ENCODE results near the gene UCN3.

The UCN3 gene

DNA sequence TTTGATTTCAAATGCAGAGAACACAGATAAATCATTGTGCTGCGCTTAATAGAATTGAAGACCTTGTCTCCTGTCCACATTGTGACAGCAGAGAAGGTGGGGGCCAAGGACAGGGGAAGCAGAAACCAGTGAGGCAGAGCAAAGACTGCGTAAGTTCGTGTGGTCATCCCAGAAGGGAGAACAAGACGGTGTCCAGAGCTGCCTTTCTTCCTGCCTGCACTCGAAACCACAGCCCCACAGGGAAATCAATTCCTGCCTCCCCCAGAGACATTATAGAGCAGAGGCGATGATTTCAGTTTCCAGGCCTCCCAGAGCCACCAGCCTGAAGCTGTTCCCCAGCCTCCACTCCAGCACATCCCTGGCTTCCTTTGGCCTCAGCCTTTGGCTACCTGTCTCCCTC, 39.7 kb upstream of the UCN3 start:
- H3K9me3 ChIP-seq (ENCODE audit: severe bottlenecking) = no peaks in the 10 kb centered on the region
- TF ChIP-seq, protein P1, sequence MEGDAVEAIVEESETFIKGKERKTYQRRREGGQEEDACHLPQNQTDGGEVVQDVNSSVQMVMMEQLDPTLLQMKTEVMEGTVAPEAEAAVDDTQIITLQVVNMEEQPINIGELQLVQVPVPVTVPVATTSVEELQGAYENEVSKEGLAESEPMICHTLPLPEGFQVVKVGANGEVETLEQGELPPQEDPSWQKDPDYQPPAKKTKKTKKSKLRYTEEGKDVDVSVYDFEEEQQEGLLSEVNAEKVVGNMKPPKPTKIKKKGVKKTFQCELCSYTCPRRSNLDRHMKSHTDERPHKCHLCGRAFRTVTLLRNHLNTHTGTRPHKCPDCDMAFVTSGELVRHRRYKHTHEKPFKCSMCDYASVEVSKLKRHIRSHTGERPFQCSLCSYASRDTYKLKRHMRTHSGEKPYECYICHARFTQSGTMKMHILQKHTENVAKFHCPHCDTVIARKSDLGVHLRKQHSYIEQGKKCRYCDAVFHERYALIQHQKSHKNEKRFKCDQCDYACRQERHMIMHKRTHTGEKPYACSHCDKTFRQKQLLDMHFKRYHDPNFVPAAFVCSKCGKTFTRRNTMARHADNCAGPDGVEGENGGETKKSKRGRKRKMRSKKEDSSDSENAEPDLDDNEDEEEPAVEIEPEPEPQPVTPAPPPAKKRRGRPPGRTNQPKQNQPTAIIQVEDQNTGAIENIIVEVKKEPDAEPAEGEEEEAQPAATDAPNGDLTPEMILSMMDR (IDR thresholded peaks at IDR 0.05; ENCODE audit: low read depth, low read length) = no peak

DNA sequence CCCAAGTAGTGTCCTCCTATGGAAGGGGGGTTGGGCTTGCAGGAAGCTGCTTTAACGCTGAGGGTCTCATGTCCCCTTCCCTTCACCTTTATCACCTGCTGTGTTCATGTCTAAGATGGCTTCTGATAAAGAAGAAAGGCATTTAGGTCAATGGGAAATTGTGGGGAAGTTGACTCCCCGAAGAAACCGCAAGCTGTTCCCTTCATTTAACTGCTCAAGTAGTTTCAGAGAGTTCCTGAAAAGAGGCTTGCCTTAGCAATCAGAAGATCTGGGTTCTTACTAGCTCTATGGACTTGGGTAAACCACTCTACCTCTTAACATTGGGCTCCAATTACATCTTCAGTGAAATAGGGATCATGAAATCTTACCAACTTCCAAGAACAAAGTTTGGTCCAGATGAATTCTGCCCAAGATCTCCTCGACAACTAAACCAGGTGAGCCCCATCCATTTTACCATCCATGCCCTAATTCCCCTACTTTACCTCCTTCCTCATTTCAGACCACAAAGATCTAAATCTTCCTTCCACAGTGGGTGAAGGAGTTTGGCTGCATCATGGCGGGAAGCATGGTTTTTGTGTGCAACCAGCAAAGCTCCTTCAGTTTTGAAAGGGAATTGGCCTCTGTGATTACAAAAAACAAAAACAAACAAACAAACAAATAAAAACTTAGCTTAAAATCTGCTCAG, 30.4 kb upstream of the UCN3 start:
- Histone ChIP-seq H3K9me3 (ENCODE audit: severe bottlenecking) (no peaks in the 10 kb centered on the region), H3K36me3 (no peaks in the 10 kb centered on the region), H3K27ac (no peak overlapping the region), H3K27me3 (ENCODE audit: insufficient read depth, low read depth, severe bottlenecking) (peaks cover 4% of the 10 kb centered on the region), H3K4me3 (ENCODE audit: low read depth, low read length) (no peak overlapping the region)
- TF ChIP-seq, protein P1 (IDR thresholded peaks at IDR 0.05; ENCODE audit: low read depth, low read length) = no peak
- DNase-seq = no peak

More for the DNA sequence above, 39.7 kb upstream of the UCN3 start:
- H3K4me3 ChIP-seq (ENCODE audit: low read depth, low read length) = no peak overlapping the region
- no peak for DNase-seq
- peaks cover 8% of the 10 kb centered on the region for H3K27me3 ChIP-seq (ENCODE audit: insufficient read depth, low read depth, severe bottlenecking)
- H3K27ac ChIP-seq = no peak overlapping the region
- no peaks in the 10 kb centered on the region for H3K36me3 ChIP-seq

DNA sequence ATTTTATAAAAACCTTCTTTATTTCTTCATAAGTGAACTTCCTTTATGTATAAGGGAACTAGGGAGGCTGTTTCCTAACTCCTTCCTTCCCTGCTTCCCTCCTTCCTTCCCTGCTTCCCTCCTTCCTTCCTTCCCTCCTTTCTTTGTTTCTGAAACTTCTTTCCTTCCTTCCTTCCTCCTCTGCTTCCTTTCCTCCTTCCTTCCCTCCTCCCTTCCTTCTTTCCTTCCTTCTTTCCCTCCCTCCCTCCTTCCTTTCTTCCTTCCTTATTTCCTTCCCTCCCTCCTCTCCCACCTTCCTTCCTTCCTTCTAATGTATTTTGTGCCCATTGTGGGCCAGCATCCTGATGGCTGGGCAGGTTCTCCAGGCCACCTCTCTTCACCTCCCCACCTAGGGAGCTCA, 26.8 kb upstream of the UCN3 start:
- Histone ChIP-seq H3K4me3 (ENCODE audit: low read depth, low read length) (no peak overlapping the region), H3K27ac (no peak overlapping the region), H3K27me3 (ENCODE audit: insufficient read depth, low read depth, severe bottlenecking) (peaks cover 4% of the 10 kb centered on the region), H3K36me3 (no peaks in the 10 kb centered on the region), H3K9me3 (ENCODE audit: severe bottlenecking) (no peaks in the 10 kb centered on the region)
- DNase-seq = no peak
- TF ChIP-seq, protein P1 (IDR thresholded peaks at IDR 0.05; ENCODE audit: low read depth, low read length) = no peak

DNA sequence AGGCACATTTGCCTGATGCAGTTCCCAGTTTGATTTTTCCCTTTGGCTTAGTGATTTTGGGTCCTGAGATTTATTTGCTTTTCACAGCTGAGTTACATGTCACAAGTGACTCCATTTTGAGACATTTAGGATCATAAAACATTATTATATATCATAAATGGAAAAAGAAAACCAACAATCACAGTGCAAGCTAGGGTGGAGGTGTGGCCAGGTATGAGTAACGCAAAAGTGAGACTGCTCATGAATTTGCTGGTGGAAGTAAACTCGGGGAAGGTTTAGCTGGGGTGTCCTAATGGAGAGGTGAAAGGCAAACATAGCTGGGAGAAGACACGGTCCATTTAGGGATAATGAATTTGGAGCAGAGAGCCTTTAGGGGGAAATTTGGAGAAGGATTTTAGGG, 21.7 kb upstream of the UCN3 start:
- no peak overlapping the region for H3K4me3 ChIP-seq (ENCODE audit: low read depth, low read length)
- no peak overlapping the region for H3K27ac ChIP-seq
- H3K36me3 ChIP-seq = no peaks in the 10 kb centered on the region
- H3K27me3 ChIP-seq (ENCODE audit: insufficient read depth, low read depth, severe bottlenecking) = peaks cover 3% of the 10 kb centered on the region
- TF ChIP-seq, protein P1 (IDR thresholded peaks at IDR 0.05; ENCODE audit: low read depth, low read length) = no peak
- DNase-seq = no peak
- H3K9me3 ChIP-seq (ENCODE audit: severe bottlenecking) = no peaks in the 10 kb centered on the region

DNA sequence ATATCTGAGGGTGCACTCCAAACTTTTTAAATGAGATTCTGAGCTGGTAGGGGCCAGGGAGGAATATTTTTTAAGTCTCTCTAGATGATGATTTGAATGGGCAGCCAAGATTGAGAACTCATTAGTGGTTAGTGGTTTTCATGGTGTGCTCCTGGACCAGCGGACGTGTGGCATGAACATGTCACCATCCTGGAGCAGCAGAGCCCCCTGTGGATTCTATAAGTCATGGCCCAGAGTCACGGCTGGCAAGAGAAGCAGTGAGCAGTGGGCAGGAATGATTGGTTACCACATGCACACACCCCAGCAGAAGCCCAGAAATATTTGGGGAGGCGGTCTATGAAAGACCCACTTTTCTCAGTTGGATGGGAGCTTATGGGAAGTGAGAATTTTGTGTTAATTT, 21.2 kb upstream of the UCN3 start:
- DNase-seq = no peak
- Histone ChIP-seq H3K27me3 (ENCODE audit: insufficient read depth, low read depth, severe bottlenecking) (peaks cover 3% of the 10 kb centered on the region), H3K9me3 (ENCODE audit: severe bottlenecking) (no peaks in the 10 kb centered on the region), H3K27ac (no peak overlapping the region), H3K36me3 (no peaks in the 10 kb centered on the region), H3K4me3 (ENCODE audit: low read depth, low read length) (no peak overlapping the region)
- TF ChIP-seq, protein P1 (IDR thresholded peaks at IDR 0.05; ENCODE audit: low read depth, low read length) = no peak

DNA sequence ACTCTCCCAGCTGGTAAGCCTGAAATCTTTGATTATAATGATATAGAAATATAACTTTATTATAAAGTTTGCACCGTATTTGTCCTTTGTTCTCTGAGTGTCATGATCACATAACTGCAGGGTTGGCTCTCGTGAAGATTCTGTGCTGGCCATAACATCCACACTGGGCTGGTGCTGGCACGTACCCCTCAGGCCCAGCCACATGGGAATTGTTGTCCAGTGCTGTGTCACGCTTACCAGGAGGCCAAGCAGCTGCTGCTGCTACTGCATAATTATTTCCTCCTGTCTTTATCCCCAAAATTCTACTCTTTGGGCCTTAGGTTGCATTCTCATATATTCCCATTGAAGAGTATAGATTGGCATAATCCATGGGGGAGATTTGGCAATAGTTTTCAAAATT, 20.8 kb upstream of the UCN3 start:
- no peak overlapping the region for H3K27ac ChIP-seq
- DNase-seq = no peak
- no peaks in the 10 kb centered on the region for H3K36me3 ChIP-seq
- TF ChIP-seq, protein P1 (IDR thresholded peaks at IDR 0.05; ENCODE audit: low read depth, low read length) = no peak
- H3K9me3 ChIP-seq (ENCODE audit: severe bottlenecking) = no peaks in the 10 kb centered on the region
- no peak overlapping the region for H3K4me3 ChIP-seq (ENCODE audit: low read depth, low read length)
- peaks cover 3% of the 10 kb centered on the region for H3K27me3 ChIP-seq (ENCODE audit: insufficient read depth, low read depth, severe bottlenecking)
